Fibroblast of the aortic adventitia (primary cell): Measurements from ENCODE around the gene MFSD6. TPM values are rescaled to one million over a fixed set of nuclear protein-coding genes. Genes with fewer than 3 reads are reported as not detected.

Source experiments
- DNase-seq: peaks from one replicate; pipeline ENCODE4 v3.0.0-alpha.2; 2010; ENCODE audit warnings: low read depth
- H3K4me3 ChIP-seq: 2 replicates; pipeline ENCODE4 v1.5.1; 2011; ENCODE audit warnings: low read depth, mild to moderate bottlenecking, control low read depth, low read length, moderate library complexity
- CTCF ChIP-seq: IDR thresholded peaks from 2 replicates; pipeline ENCODE4 v1.5.1; 2011; ENCODE audit warnings: mild to moderate bottlenecking, low read length, control low read depth, inconsistent platforms; ENCODE audit not compliant: insufficient read depth
- total RNA-seq: library from RNA; depleted of rRNA; stranded (reverse); fragments of >200 nt; gene quantifications from 2 replicates; pipeline ENCODE4 v1.2.3, GENCODE V29; 2012; ENCODE audit warnings: low replicate concordance

MFSD6 gene
- total RNA-seq, 1 donor: 8.0 TPM

- no peak overlapping the region for H3K4me3 ChIP-seq
- DNase-seq: peak; percentile 65
- no peak for TF ChIP-seq CTCF
Observed at GRCh38 chr2:190443055-190443454, 34.9 kb downstream of the MFSD6 start.

GRCh38 chr2:190443778-190444481 is 35.8 kb downstream of the MFSD6 start:
- TF ChIP-seq CTCF: no peak
- no peak overlapping the region for H3K4me3 ChIP-seq
- peak; percentile 69 for DNase-seq

GRCh38 chr2:190444976-190445375 is 36.8 kb downstream of the MFSD6 start:
- DNase-seq: no peak
- H3K4me3 ChIP-seq: no peak overlapping the region
- no peak for TF ChIP-seq CTCF

DNA sequence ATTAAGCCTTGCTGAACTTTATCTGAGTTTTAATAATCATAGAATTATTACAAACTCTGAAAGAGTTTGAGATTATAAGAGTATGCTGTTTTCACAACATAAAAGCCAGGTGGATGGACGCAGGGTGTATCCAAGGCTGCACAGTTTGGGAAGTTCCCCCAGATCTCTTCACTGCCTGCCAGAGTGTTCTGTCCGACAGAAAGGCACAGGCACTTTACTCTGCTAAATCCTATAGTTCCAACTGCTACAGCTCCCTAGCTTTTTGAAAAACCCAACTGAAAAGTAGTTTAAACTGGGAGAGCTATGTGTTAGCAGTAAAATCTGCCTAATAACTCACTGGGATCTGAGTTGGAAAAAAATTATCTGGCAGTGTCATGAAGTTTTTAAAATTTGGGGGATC is 38.0 kb downstream of the MFSD6 start:
- no peak overlapping the region for H3K4me3 ChIP-seq
- no peak for TF ChIP-seq CTCF

GRCh38 chr2:190446750-190447516 is 38.8 kb downstream of the MFSD6 start:
- DNase-seq: no peak
- H3K4me3 ChIP-seq: no peak overlapping the region
- no peak for TF ChIP-seq CTCF

More for the DNA sequence above, 38.0 kb downstream of the MFSD6 start:
- DNase-seq: no peak

- TF ChIP-seq CTCF: no peak
- no peak for DNase-seq
- H3K4me3 ChIP-seq: no peak overlapping the region
Observed at GRCh38 chr2:190447766-190448165, 39.6 kb downstream of the MFSD6 start.
